Measurements from ENCODE around the gene NXPH3.

NXPH3 gene

GRCh38 chr17:49592263-49592662, 16.6 kb downstream of the NXPH3 start:
- no peak for DNase-seq (ENCODE audit: low spot score)

GRCh38 chr17:49595328-49595727, 19.7 kb downstream of the NXPH3 start:
- Histone ChIP-seq H3K27ac (ENCODE audit: poor library complexity, severe bottlenecking) (no peak overlapping the region), H3K4me3 (ENCODE audit: severe bottlenecking) (no peak overlapping the region), H3K36me3 (ENCODE audit: low read depth) (peaks cover 22% of the 10 kb centered on the region), H3K4me1 (ENCODE audit: insufficient read depth, poor library complexity, severe bottlenecking) (no peaks in the 10 kb centered on the region), H3K9me3 (ENCODE audit: severe bottlenecking) (no peaks in the 10 kb centered on the region), H3K27me3 (ENCODE audit: insufficient read depth, poor library complexity, severe bottlenecking) (no peaks in the 10 kb centered on the region)
- ATAC-seq (ENCODE audit: low read depth) (no peak), DNase-seq (ENCODE audit: low spot score) (no peak)
- no peak for TF ChIP-seq CTCF (IDR thresholded peaks at IDR 0.05; ENCODE audit: poor library complexity, severe bottlenecking)

More at GRCh38 chr17:49592263-49592662, 16.6 kb downstream of the NXPH3 start:
- Histone ChIP-seq H3K36me3 (ENCODE audit: low read depth) (peaks cover 8% of the 10 kb centered on the region; the same call in 1 of the 2 replicates), H3K27ac (ENCODE audit: poor library complexity, severe bottlenecking) (no peak overlapping the region), H3K27me3 (ENCODE audit: insufficient read depth, poor library complexity, severe bottlenecking) (no peaks in the 10 kb centered on the region), H3K9me3 (ENCODE audit: severe bottlenecking) (no peaks in the 10 kb centered on the region), H3K4me3 (ENCODE audit: severe bottlenecking) (no peak overlapping the region), H3K4me1 (ENCODE audit: insufficient read depth, poor library complexity, severe bottlenecking) (peaks cover 3% of the 10 kb centered on the region)
- TF ChIP-seq CTCF (IDR thresholded peaks at IDR 0.05; ENCODE audit: poor library complexity, severe bottlenecking), result no peak
- no peak for ATAC-seq (ENCODE audit: low read depth)

- peaks cover 22% of the 10 kb centered on the region for H3K36me3 ChIP-seq (ENCODE audit: low read depth)
- H3K4me3 ChIP-seq (ENCODE audit: severe bottlenecking), result no peak overlapping the region
- no peaks in the 10 kb centered on the region for H3K9me3 ChIP-seq (ENCODE audit: severe bottlenecking)
- no peak overlapping the region for H3K27ac ChIP-seq (ENCODE audit: poor library complexity, severe bottlenecking)
- no peak for ATAC-seq (ENCODE audit: low read depth)
- no peak for DNase-seq (ENCODE audit: low spot score)
- H3K4me1 ChIP-seq (ENCODE audit: insufficient read depth, poor library complexity, severe bottlenecking), result no peaks in the 10 kb centered on the region
- no peaks in the 10 kb centered on the region for H3K27me3 ChIP-seq (ENCODE audit: insufficient read depth, poor library complexity, severe bottlenecking)
- TF ChIP-seq CTCF (IDR thresholded peaks at IDR 0.05; ENCODE audit: poor library complexity, severe bottlenecking), result no peak
Observed at GRCh38 chr17:49595980-49596379, 20.3 kb downstream of the NXPH3 start.

GRCh38 chr17:49596613-49597244, 21.1 kb downstream of the NXPH3 start:
- no peak overlapping the region for H3K27ac ChIP-seq (ENCODE audit: poor library complexity, severe bottlenecking)
- no peak for DNase-seq (ENCODE audit: low spot score)
- peaks cover 28% of the 10 kb centered on the region for H3K36me3 ChIP-seq (ENCODE audit: low read depth)
- H3K9me3 ChIP-seq (ENCODE audit: severe bottlenecking), result no peaks in the 10 kb centered on the region
- H3K27me3 ChIP-seq (ENCODE audit: insufficient read depth, poor library complexity, severe bottlenecking), result no peaks in the 10 kb centered on the region
- no peak for ATAC-seq (ENCODE audit: low read depth)
- no peak overlapping the region for H3K4me3 ChIP-seq (ENCODE audit: severe bottlenecking)
- H3K4me1 ChIP-seq (ENCODE audit: insufficient read depth, poor library complexity, severe bottlenecking), result peaks cover 5% of the 10 kb centered on the region
- TF ChIP-seq CTCF (IDR thresholded peaks at IDR 0.05; ENCODE audit: poor library complexity, severe bottlenecking), result no peak

- H3K9me3 ChIP-seq (ENCODE audit: severe bottlenecking), result no peaks in the 10 kb centered on the region
- peaks cover 5% of the 10 kb centered on the region for H3K4me1 ChIP-seq (ENCODE audit: insufficient read depth, poor library complexity, severe bottlenecking)
- ATAC-seq (ENCODE audit: low read depth) (no peak), DNase-seq (ENCODE audit: low spot score) (no peak)
- no peaks in the 10 kb centered on the region for H3K27me3 ChIP-seq (ENCODE audit: insufficient read depth, poor library complexity, severe bottlenecking)
- H3K4me3 ChIP-seq (ENCODE audit: severe bottlenecking), result no peak overlapping the region
- no peak for TF ChIP-seq CTCF (IDR thresholded peaks at IDR 0.05; ENCODE audit: poor library complexity, severe bottlenecking)
- no peak overlapping the region for H3K27ac ChIP-seq (ENCODE audit: poor library complexity, severe bottlenecking)
- H3K36me3 ChIP-seq (ENCODE audit: low read depth), result peaks cover 30% of the 10 kb centered on the region
Observed at GRCh38 chr17:49597436-49597835, 21.8 kb downstream of the NXPH3 start.
